Activated naive CD8-positive, alpha-beta T cell treated with anti-CD3 and anti-CD28 coated beads, Interleukin-2, amount 10 ng/mL, durations not matched to agents 7 days and 5 days (primary cell): ENCODE results near the gene EPHX1. TPM values are rescaled to one million over a fixed set of nuclear protein-coding genes. Genes with fewer than 3 reads are reported as not detected.
A peak's percentile ranks its signal among the peaks of the same experiment; 100 is the strongest.
"Not testable (repeated sequence)": the region's sequence is repeated elsewhere in the genome, so short reads cannot be mapped to it uniquely, and the experiment has no call there.

ENCODE experiments used
- ATAC-seq: fragments of 150-1000 bp; cut with Tn5 transposase; one replicate; pipeline ENCODE4 v1.10.0; 2021; ENCODE audit warnings: low read depth, moderate library complexity
- POLR2A ChIA-PET: fragments of 350-600 bp; sonication (Branson Sonifier 250); formaldehyde crosslinking; loops from one replicate; lab custom pipeline; 2021; ENCODE audit warnings: antibody characterized with exemption; lab: Charles Lee
- DNase-seq: peaks from one replicate; pipeline ENCODE4 v3.0.0; 2021
- H3K27ac Mint-ChIP-seq: one replicate; pipeline ENCODE4 v1.8.0; 2022; ENCODE audit warnings: mild to moderate bottlenecking, mixed read lengths
- H3K27me3 Mint-ChIP-seq: one replicate; pipeline ENCODE4 v1.8.0; 2022; ENCODE audit warnings: mild to moderate bottlenecking, moderate library complexity, mixed read lengths
- H3K36me3 Mint-ChIP-seq: one replicate; pipeline ENCODE4 v1.8.0; 2021; ENCODE audit warnings: mild to moderate bottlenecking, mixed read lengths
- H3K4me1 Mint-ChIP-seq: one replicate; pipeline ENCODE4 v1.8.0; 2021; ENCODE audit warnings: mixed read lengths
- H3K4me3 Mint-ChIP-seq: one replicate; pipeline ENCODE4 v1.8.0; 2022; ENCODE audit warnings: mild to moderate bottlenecking, moderate library complexity, mixed read lengths
- H3K9me3 Mint-ChIP-seq: one replicate; pipeline ENCODE4 v1.8.0; 2021; ENCODE audit warnings: mixed read lengths
- total RNA-seq, 2 experiments: library from RNA; stranded (reverse); gene quantifications; one replicate each; pipeline ENCODE4 v1.2.3, GENCODE V29; 2021

The EPHX1 gene
- total RNA-seq, 2 experiments from 2014 or later = 2.3 to 2.5 TPM

- peaks cover 14% of the 10 kb centered on the region for H3K4me1 Mint-ChIP-seq
- ATAC-seq, DNase-seq, H3K9me3 Mint-ChIP-seq, H3K27me3 Mint-ChIP-seq, H3K4me3 Mint-ChIP-seq, H3K27ac Mint-ChIP-seq, POLR2A ChIA-PET, H3K36me3 Mint-ChIP-seq: not testable (repeated sequence)
Observed at GRCh38 chr1:225815090-225815489, 5.2 kb downstream of the EPHX1 start.

- H3K27ac Mint-ChIP-seq = no peak overlapping the region
- peaks cover 11% of the 10 kb centered on the region for H3K4me1 Mint-ChIP-seq
- no peak for ATAC-seq
Observed at GRCh38 chr1:225815526-225816178, 5.7 kb downstream of the EPHX1 start.

GRCh38 chr1:225816643-225817538 lies 7.0 kb downstream of the EPHX1 start:
- no peak for DNase-seq
- no peak overlapping the region for H3K4me3 Mint-ChIP-seq
- POLR2A ChIA-PET = no interaction called here
- H3K4me1 Mint-ChIP-seq = peaks cover 10% of the 10 kb centered on the region
- no peaks in the 10 kb centered on the region for H3K27me3 Mint-ChIP-seq
- H3K27ac Mint-ChIP-seq = no peak overlapping the region
- H3K9me3 Mint-ChIP-seq = no peaks in the 10 kb centered on the region
- no peak for ATAC-seq
- no peaks in the 10 kb centered on the region for H3K36me3 Mint-ChIP-seq

More at GRCh38 chr1:225815526-225816178, 5.7 kb downstream of the EPHX1 start:
- H3K9me3 Mint-ChIP-seq = no peaks in the 10 kb centered on the region
- POLR2A ChIA-PET = no interaction called here
- no peak overlapping the region for H3K4me3 Mint-ChIP-seq
- H3K36me3 Mint-ChIP-seq = no peaks in the 10 kb centered on the region
- no peak for DNase-seq
- H3K27me3 Mint-ChIP-seq = peaks cover 6% of the 10 kb centered on the region

- ATAC-seq (no peak), DNase-seq (no peak)
- no peaks in the 10 kb centered on the region for H3K36me3 Mint-ChIP-seq
- H3K4me1 Mint-ChIP-seq = peaks cover 10% of the 10 kb centered on the region
- POLR2A ChIA-PET = interaction anchor here (1.1 kb wide), 1 partner anchor 39 kb away, joined by 7 read pairs; no protein-coding TSS in a partner anchor
- H3K4me3 Mint-ChIP-seq = no peak overlapping the region
- no peaks in the 10 kb centered on the region for H3K27me3 Mint-ChIP-seq
- H3K9me3 Mint-ChIP-seq = no peaks in the 10 kb centered on the region
- no peak overlapping the region for H3K27ac Mint-ChIP-seq
Observed at GRCh38 chr1:225817611-225818061, 7.7 kb downstream of the EPHX1 start.

- Mint-ChIP-seq H3K4me3 (no peak overlapping the region), H3K9me3 (no peaks in the 10 kb centered on the region), H3K27ac (peak overlapping the region; percentile 19), H3K36me3 (no peaks in the 10 kb centered on the region), H3K27me3 (no peaks in the 10 kb centered on the region), H3K4me1 (peaks cover 10% of the 10 kb centered on the region)
- POLR2A ChIA-PET = interaction anchor here (0.7 to 1.1 kb wide), 2 partner anchors 40 to 98 kb away, joined by 5 to 7 read pairs; no protein-coding TSS in a partner anchor
- ATAC-seq (no peak), DNase-seq (no peak)
Observed at GRCh38 chr1:225818229-225818628, 8.3 kb downstream of the EPHX1 start.

GRCh38 chr1:225819346-225820192 lies 9.6 kb downstream of the EPHX1 start:
- H3K27ac Mint-ChIP-seq = no peak overlapping the region
- H3K9me3 Mint-ChIP-seq = no peaks in the 10 kb centered on the region
- DNase-seq (no peak), ATAC-seq (no peak)
- no peaks in the 10 kb centered on the region for H3K36me3 Mint-ChIP-seq
- POLR2A ChIA-PET = interaction anchor here (0.5 kb wide), 1 partner anchor 82 kb away, joined by 5 read pairs; no protein-coding TSS in a partner anchor
- no peak overlapping the region for H3K4me3 Mint-ChIP-seq
- peaks cover 7% of the 10 kb centered on the region for H3K4me1 Mint-ChIP-seq
- H3K27me3 Mint-ChIP-seq = no peaks in the 10 kb centered on the region

GRCh38 chr1:225820522-225821120 lies 10.7 kb downstream of the EPHX1 start:
- DNase-seq (no peak), ATAC-seq (no peak)
- Mint-ChIP-seq H3K4me1 (peaks cover 7% of the 10 kb centered on the region), H3K4me3 (no peak overlapping the region), H3K27me3 (no peaks in the 10 kb centered on the region), H3K27ac (no peak overlapping the region), H3K9me3 (no peaks in the 10 kb centered on the region), H3K36me3 (no peaks in the 10 kb centered on the region)
- POLR2A ChIA-PET = no interaction called here

GRCh38 chr1:225822655-225823403 lies 12.9 kb downstream of the EPHX1 start:
- DNase-seq = no peak
- H3K9me3 Mint-ChIP-seq = no peaks in the 10 kb centered on the region
- POLR2A ChIA-PET = no interaction called here
- H3K27ac Mint-ChIP-seq = no peak overlapping the region
- no peaks in the 10 kb centered on the region for H3K27me3 Mint-ChIP-seq
- no peaks in the 10 kb centered on the region for H3K36me3 Mint-ChIP-seq
- H3K4me1 Mint-ChIP-seq = peaks cover 4% of the 10 kb centered on the region
- ATAC-seq = no peak
- H3K4me3 Mint-ChIP-seq = no peak overlapping the region

GRCh38 chr1:225823811-225824261 lies 13.9 kb downstream of the EPHX1 start:
- H3K36me3 Mint-ChIP-seq = no peaks in the 10 kb centered on the region
- no peak for ATAC-seq
- H3K27ac Mint-ChIP-seq = no peak overlapping the region
- no peaks in the 10 kb centered on the region for H3K27me3 Mint-ChIP-seq
- no peak overlapping the region for H3K4me3 Mint-ChIP-seq
- no peaks in the 10 kb centered on the region for H3K4me1 Mint-ChIP-seq
- no peak for DNase-seq
- no peaks in the 10 kb centered on the region for H3K9me3 Mint-ChIP-seq
- POLR2A ChIA-PET = no interaction called here

GRCh38 chr1:225824533-225824941 lies 14.6 kb downstream of the EPHX1 start:
- ATAC-seq (no peak), DNase-seq (no peak)
- no peaks in the 10 kb centered on the region for H3K4me1 Mint-ChIP-seq
- no peaks in the 10 kb centered on the region for H3K36me3 Mint-ChIP-seq
- H3K4me3 Mint-ChIP-seq = no peak overlapping the region
- POLR2A ChIA-PET = no interaction called here
- no peaks in the 10 kb centered on the region for H3K27me3 Mint-ChIP-seq
- H3K27ac Mint-ChIP-seq = no peak overlapping the region
- no peaks in the 10 kb centered on the region for H3K9me3 Mint-ChIP-seq

GRCh38 chr1:225825078-225825477 lies 15.2 kb downstream of the EPHX1 start:
- Mint-ChIP-seq H3K27ac (no peak overlapping the region), H3K27me3 (no peaks in the 10 kb centered on the region), H3K4me3 (no peak overlapping the region), H3K9me3 (no peaks in the 10 kb centered on the region), H3K4me1 (no peaks in the 10 kb centered on the region), H3K36me3 (no peaks in the 10 kb centered on the region)
- DNase-seq (no peak), ATAC-seq (no peak)
- POLR2A ChIA-PET = interaction anchor here (0.7 kb wide), 1 partner anchor 17 kb away, joined by 3 read pairs; no protein-coding TSS in a partner anchor

- Mint-ChIP-seq H3K36me3 (no peaks in the 10 kb centered on the region), H3K27ac (no peak overlapping the region), H3K27me3 (no peaks in the 10 kb centered on the region), H3K4me3 (no peak overlapping the region), H3K9me3 (no peaks in the 10 kb centered on the region), H3K4me1 (no peaks in the 10 kb centered on the region)
- POLR2A ChIA-PET = interaction anchor here (0.7 kb wide), 1 partner anchor 17 kb away, joined by 3 read pairs; no protein-coding TSS in a partner anchor
- no peak for DNase-seq
- no peak for ATAC-seq
Observed at GRCh38 chr1:225825607-225826007, 15.7 kb downstream of the EPHX1 start.
